Neural cell (in vitro differentiated cells): ENCODE measurements around the gene PGAP6. TPM values are rescaled to one million over a fixed set of nuclear protein-coding genes. Genes with fewer than 3 reads are reported as not detected.
A peak's percentile ranks its signal among the peaks of the same experiment; 100 is the strongest.

Experiments used
- H2AFZ ChIP-seq: fragments of 200-600, 300-800 bp; sonication (generic), shearing (Covaris generic); 2 replicates; pipeline ENCODE4 v1.6.0; 2014; ENCODE audit warnings: low read depth, mild to moderate bottlenecking, antibody characterized with exemption, low read length, moderate library complexity
- H3F3A ChIP-seq: fragments of 200-600 bp; shearing (Covaris generic); 2 replicates; pipeline ENCODE4 v1.6.1; 2016; ENCODE audit warnings: mild to moderate bottlenecking, moderate library complexity, mixed read lengths, antibody characterized with exemption, low read length; ENCODE audit not compliant: insufficient read depth, poor library complexity, severe bottlenecking
- H3K27ac ChIP-seq: fragments of 200-600, 300-800 bp; sonication (generic), shearing (Covaris generic); 2 replicates; pipeline ENCODE4 v1.5.1; 2014; ENCODE audit warnings: mild to moderate bottlenecking, low read length, moderate library complexity
- H3K27me3 ChIP-seq: fragments of 300-800, 200-600 bp; sonication (generic), shearing (Covaris generic); 2 replicates; pipeline ENCODE4 v1.6.0; 2014; ENCODE audit warnings: mild to moderate bottlenecking, low read depth, low read length, moderate library complexity; ENCODE audit not compliant: insufficient read depth
- H3K36me3 ChIP-seq: fragments of 300-800, 200-600 bp; sonication (generic), shearing (Covaris generic); 2 replicates; pipeline ENCODE4 v1.5.1; 2014; ENCODE audit warnings: mild to moderate bottlenecking, antibody characterized with exemption, low read length, moderate library complexity; ENCODE audit not compliant: insufficient read depth
- H3K4me2 ChIP-seq: fragments of 300-800, 200-600 bp; sonication (generic), shearing (Covaris generic); 2 replicates; pipeline ENCODE4 v1.6.0; 2014; ENCODE audit warnings: mild to moderate bottlenecking, low read length
- H3K4me3 ChIP-seq: fragments of 300-800, 200-600 bp; sonication (generic), shearing (Covaris generic); 2 replicates; pipeline ENCODE4 v1.5.1; 2014; ENCODE audit warnings: mild to moderate bottlenecking, low read length, moderate library complexity
- H3K79me2 ChIP-seq: fragments of 200-600 bp; shearing (Covaris generic); replicated peaks from 2 replicates; pipeline ENCODE4 v1.6.0; 2014; ENCODE audit warnings: mild to moderate bottlenecking, low read length, moderate library complexity; ENCODE audit not compliant: insufficient read depth
- H3K9ac ChIP-seq: fragments of 300-800, 200-600 bp; sonication (generic), shearing (Covaris generic); 2 replicates; pipeline ENCODE4 v1.6.1; 2016; ENCODE audit warnings: mild to moderate bottlenecking, low read length, mixed read lengths
- H3K9me2 ChIP-seq: fragments of 200-600 bp; shearing (Covaris generic); 2 replicates; pipeline ENCODE4 v1.6.1; 2016; ENCODE audit warnings: mild to moderate bottlenecking, low read length, mixed read lengths; ENCODE audit not compliant: insufficient read depth
- H3K9me3 ChIP-seq: fragments of 200-600, 300-800 bp; sonication (generic), shearing (Covaris generic); 2 replicates; pipeline ENCODE4 v1.6.1; 2016; ENCODE audit warnings: mild to moderate bottlenecking, mixed run types, low read length, moderate library complexity, mixed read lengths
- H4K20me1 ChIP-seq: fragments of 200-600 bp; shearing (Covaris generic); 2 replicates; pipeline ENCODE4 v1.6.1; 2016; ENCODE audit warnings: mild to moderate bottlenecking, mixed run types; ENCODE audit not compliant: insufficient read depth
- EP300 ChIP-seq: fragments of 450-650 bp; conservative IDR thresholded peaks from 2 replicates; pipeline ENCODE4 v1.6.1; 2014; ENCODE audit warnings: antibody characterized with exemption, mild to moderate bottlenecking, moderate library complexity; ENCODE audit not compliant: poor library complexity, severe bottlenecking
- EZH2 ChIP-seq: fragments of 200-600, 300-800 bp; shearing (Covaris generic), sonication (generic); IDR thresholded peaks from 2 replicates; pipeline ENCODE4 v1.6.1; 2014; ENCODE audit warnings: antibody characterized with exemption, low read length, borderline replicate concordance, mild to moderate bottlenecking; ENCODE audit not compliant: insufficient read depth, poor library complexity, severe bottlenecking
- MXI1 ChIP-seq: fragments of 450-650 bp; conservative IDR thresholded peaks from 2 replicates; pipeline ENCODE4 v1.6.1; 2014; ENCODE audit warnings: antibody characterized with exemption, mild to moderate bottlenecking; ENCODE audit not compliant: poor library complexity, severe bottlenecking
- POLR2AphosphoS5 ChIP-seq: IDR thresholded peaks from 2 replicates; pipeline ENCODE4 v1.6.1; 2012
- RAD21 ChIP-seq: fragments of 450-650 bp; conservative IDR thresholded peaks from 2 replicates; pipeline ENCODE4 v1.6.1; 2014; ENCODE audit warnings: antibody characterized with exemption, mild to moderate bottlenecking, moderate library complexity
- SMC3 ChIP-seq: fragments of 450-650 bp; conservative IDR thresholded peaks from 2 replicates; pipeline ENCODE4 v1.6.1; 2014; ENCODE audit warnings: antibody characterized with exemption, mild to moderate bottlenecking, moderate library complexity; ENCODE audit not compliant: poor library complexity
- TAF1 ChIP-seq: IDR thresholded peaks from 2 replicates; pipeline ENCODE4 v1.6.1; 2012; ENCODE audit warnings: low read depth
- polyA plus RNA-seq: library from polyadenylated mRNA; depleted of rRNA; stranded (reverse); fragments of >200 nt; gene quantifications from 2 replicates; pipeline ENCODE4 v1.2.3, GENCODE V29; 2014
- TF ChIP-seq, protein P1 (sequence below): IDR thresholded peaks from 2 replicates; pipeline ENCODE4 v1.6.1; 2012; ENCODE audit warnings: borderline replicate concordance
- TF ChIP-seq, protein P2 (sequence below): fragments of 450-650 bp; IDR thresholded peaks from 2 replicates; pipeline ENCODE4 v1.5.1; 2014; ENCODE audit warnings: antibody characterized with exemption, mild to moderate bottlenecking, moderate library complexity; ENCODE audit not compliant: poor library complexity, severe bottlenecking

The PGAP6 gene
- polyA plus RNA-seq, 1 donor from 2014 or later = 47.3 TPM

- Histone ChIP-seq H3K79me2 (peaks cover 56% of the 10 kb centered on the region), H3K4me3 (peak overlapping the region; percentile 100), H3K9me3 (no peaks in the 10 kb centered on the region), H3K9me2 (no peaks in the 10 kb centered on the region), H3F3A (no peaks in the 10 kb centered on the region), H3K4me2 (peak overlapping the region; percentile 84), H3K27ac (peak overlapping the region; percentile 65), H3K9ac (peak overlapping the region; percentile 90), H3K27me3 (no peaks in the 10 kb centered on the region), H4K20me1 (peaks cover 16% of the 10 kb centered on the region), H2AFZ (no peak overlapping the region), H3K36me3 (no peaks in the 10 kb centered on the region)
- no peak for TF ChIP-seq RAD21
- peak; percentile 24 for TF ChIP-seq MXI1
- TF ChIP-seq, protein P1, sequence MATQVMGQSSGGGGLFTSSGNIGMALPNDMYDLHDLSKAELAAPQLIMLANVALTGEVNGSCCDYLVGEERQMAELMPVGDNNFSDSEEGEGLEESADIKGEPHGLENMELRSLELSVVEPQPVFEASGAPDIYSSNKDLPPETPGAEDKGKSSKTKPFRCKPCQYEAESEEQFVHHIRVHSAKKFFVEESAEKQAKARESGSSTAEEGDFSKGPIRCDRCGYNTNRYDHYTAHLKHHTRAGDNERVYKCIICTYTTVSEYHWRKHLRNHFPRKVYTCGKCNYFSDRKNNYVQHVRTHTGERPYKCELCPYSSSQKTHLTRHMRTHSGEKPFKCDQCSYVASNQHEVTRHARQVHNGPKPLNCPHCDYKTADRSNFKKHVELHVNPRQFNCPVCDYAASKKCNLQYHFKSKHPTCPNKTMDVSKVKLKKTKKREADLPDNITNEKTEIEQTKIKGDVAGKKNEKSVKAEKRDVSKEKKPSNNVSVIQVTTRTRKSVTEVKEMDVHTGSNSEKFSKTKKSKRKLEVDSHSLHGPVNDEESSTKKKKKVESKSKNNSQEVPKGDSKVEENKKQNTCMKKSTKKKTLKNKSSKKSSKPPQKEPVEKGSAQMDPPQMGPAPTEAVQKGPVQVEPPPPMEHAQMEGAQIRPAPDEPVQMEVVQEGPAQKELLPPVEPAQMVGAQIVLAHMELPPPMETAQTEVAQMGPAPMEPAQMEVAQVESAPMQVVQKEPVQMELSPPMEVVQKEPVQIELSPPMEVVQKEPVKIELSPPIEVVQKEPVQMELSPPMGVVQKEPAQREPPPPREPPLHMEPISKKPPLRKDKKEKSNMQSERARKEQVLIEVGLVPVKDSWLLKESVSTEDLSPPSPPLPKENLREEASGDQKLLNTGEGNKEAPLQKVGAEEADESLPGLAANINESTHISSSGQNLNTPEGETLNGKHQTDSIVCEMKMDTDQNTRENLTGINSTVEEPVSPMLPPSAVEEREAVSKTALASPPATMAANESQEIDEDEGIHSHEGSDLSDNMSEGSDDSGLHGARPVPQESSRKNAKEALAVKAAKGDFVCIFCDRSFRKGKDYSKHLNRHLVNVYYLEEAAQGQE = peak; percentile 40
Measured at GRCh38 chr16:426115-426905, 44.5 kb upstream of the PGAP6 start.

GRCh38 chr16:425740-426114 is 43.9 kb upstream of the PGAP6 start:
- no peaks in the 10 kb centered on the region for H3K36me3 ChIP-seq
- H3K9ac ChIP-seq = peak overlapping the region; percentile 90
- H3K4me3 ChIP-seq = peak overlapping the region; percentile 88
- no peaks in the 10 kb centered on the region for H3F3A ChIP-seq
- H3K79me2 ChIP-seq = peaks cover 50% of the 10 kb centered on the region
- H3K27me3 ChIP-seq = no peaks in the 10 kb centered on the region
- no peaks in the 10 kb centered on the region for H3K9me3 ChIP-seq
- peaks cover 16% of the 10 kb centered on the region for H4K20me1 ChIP-seq
- no peak overlapping the region for H3K4me2 ChIP-seq
- H3K27ac ChIP-seq = peak overlapping the region; percentile 90
- no peaks in the 10 kb centered on the region for H3K9me2 ChIP-seq
- TF ChIP-seq RAD21 (no peak), EZH2 (no peak), EP300 (no peak), SMC3 (no peak), POLR2AphosphoS5 (no peak), TAF1 (no peak)
- TF ChIP-seq, protein P1 = no peak
- TF ChIP-seq, protein P2, sequence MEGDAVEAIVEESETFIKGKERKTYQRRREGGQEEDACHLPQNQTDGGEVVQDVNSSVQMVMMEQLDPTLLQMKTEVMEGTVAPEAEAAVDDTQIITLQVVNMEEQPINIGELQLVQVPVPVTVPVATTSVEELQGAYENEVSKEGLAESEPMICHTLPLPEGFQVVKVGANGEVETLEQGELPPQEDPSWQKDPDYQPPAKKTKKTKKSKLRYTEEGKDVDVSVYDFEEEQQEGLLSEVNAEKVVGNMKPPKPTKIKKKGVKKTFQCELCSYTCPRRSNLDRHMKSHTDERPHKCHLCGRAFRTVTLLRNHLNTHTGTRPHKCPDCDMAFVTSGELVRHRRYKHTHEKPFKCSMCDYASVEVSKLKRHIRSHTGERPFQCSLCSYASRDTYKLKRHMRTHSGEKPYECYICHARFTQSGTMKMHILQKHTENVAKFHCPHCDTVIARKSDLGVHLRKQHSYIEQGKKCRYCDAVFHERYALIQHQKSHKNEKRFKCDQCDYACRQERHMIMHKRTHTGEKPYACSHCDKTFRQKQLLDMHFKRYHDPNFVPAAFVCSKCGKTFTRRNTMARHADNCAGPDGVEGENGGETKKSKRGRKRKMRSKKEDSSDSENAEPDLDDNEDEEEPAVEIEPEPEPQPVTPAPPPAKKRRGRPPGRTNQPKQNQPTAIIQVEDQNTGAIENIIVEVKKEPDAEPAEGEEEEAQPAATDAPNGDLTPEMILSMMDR = no peak
- no peak overlapping the region for H2AFZ ChIP-seq
